ENCODE results near the gene OSGIN1.

The OSGIN1 gene

GRCh38 chr16:83960521-83961249 lies 7.6 kb downstream of the OSGIN1 start:
- H3K9me3 ChIP-seq (ENCODE audit: control insufficient read depth, insufficient read depth, low read length) = no peaks in the 10 kb centered on the region
- H3K4me3 ChIP-seq (ENCODE audit: low read length) = no peak overlapping the region
- no peaks in the 10 kb centered on the region for H3K27me3 ChIP-seq (ENCODE audit: control insufficient read depth, low read length)
- H3K9me2 ChIP-seq (replicated peaks; ENCODE audit: control insufficient read depth, low read length) = no peaks in the 10 kb centered on the region
- H3K4me2 ChIP-seq (ENCODE audit: low read length) = no peak overlapping the region
- H3K36me3 ChIP-seq (ENCODE audit: control insufficient read depth, low read length) = no peaks in the 10 kb centered on the region
- TF ChIP-seq EZH2phosphoT487 (IDR thresholded peaks at IDR 0.05; ENCODE audit: borderline replicate concordance, low read length) (no peak), CTCF (IDR thresholded peaks at IDR 0.05; ENCODE audit: low read depth, low read length, poor library complexity, severe bottlenecking) (no peak)
- H4K20me1 ChIP-seq (ENCODE audit: control insufficient read depth, insufficient read depth, low read depth, low read length) = no peaks in the 10 kb centered on the region
- H3K79me2 ChIP-seq (ENCODE audit: control insufficient read depth, low read length) = no peaks in the 10 kb centered on the region
- H3K27ac ChIP-seq (ENCODE audit: low read depth, low read length) = no peak overlapping the region
- no peaks in the 10 kb centered on the region for H3K4me1 ChIP-seq (ENCODE audit: control insufficient read depth, low read length)
- H3F3A ChIP-seq (ENCODE audit: control insufficient read depth, insufficient read depth) = no peaks in the 10 kb centered on the region

- no peaks in the 10 kb centered on the region for H3K4me1 ChIP-seq (ENCODE audit: control insufficient read depth, low read length)
- no peaks in the 10 kb centered on the region for H3K27me3 ChIP-seq (ENCODE audit: control insufficient read depth, low read length)
- no peaks in the 10 kb centered on the region for H3F3A ChIP-seq (ENCODE audit: control insufficient read depth, insufficient read depth)
- H3K4me3 ChIP-seq (ENCODE audit: low read length) = no peak overlapping the region
- H4K20me1 ChIP-seq (ENCODE audit: control insufficient read depth, insufficient read depth, low read depth, low read length) = no peaks in the 10 kb centered on the region
- no peaks in the 10 kb centered on the region for H3K79me2 ChIP-seq (ENCODE audit: control insufficient read depth, low read length)
- no peaks in the 10 kb centered on the region for H3K9me2 ChIP-seq (replicated peaks; ENCODE audit: control insufficient read depth, low read length)
- H3K9me3 ChIP-seq (ENCODE audit: control insufficient read depth, insufficient read depth, low read length) = no peaks in the 10 kb centered on the region
- TF ChIP-seq CTCF (IDR thresholded peaks at IDR 0.05; ENCODE audit: low read depth, low read length, poor library complexity, severe bottlenecking) (no peak), EZH2phosphoT487 (IDR thresholded peaks at IDR 0.05; ENCODE audit: borderline replicate concordance, low read length) (no peak)
- no peak overlapping the region for H3K4me2 ChIP-seq (ENCODE audit: low read length)
- no peak overlapping the region for H3K27ac ChIP-seq (ENCODE audit: low read depth, low read length)
- H3K36me3 ChIP-seq (ENCODE audit: control insufficient read depth, low read length) = no peaks in the 10 kb centered on the region
These were observed 8.6 kb downstream of the OSGIN1 start for GRCh38 chr16:83961591-83961990.

- Histone ChIP-seq H3K36me3 (ENCODE audit: control insufficient read depth, low read length) (no peaks in the 10 kb centered on the region), H3K79me2 (ENCODE audit: control insufficient read depth, low read length) (no peaks in the 10 kb centered on the region), H3K4me3 (ENCODE audit: low read length) (no peak overlapping the region), H3K9me2 (replicated peaks; ENCODE audit: control insufficient read depth, low read length) (no peaks in the 10 kb centered on the region), H3K4me1 (ENCODE audit: control insufficient read depth, low read length) (no peaks in the 10 kb centered on the region), H3K9me3 (ENCODE audit: control insufficient read depth, insufficient read depth, low read length) (no peaks in the 10 kb centered on the region), H4K20me1 (ENCODE audit: control insufficient read depth, insufficient read depth, low read depth, low read length) (no peaks in the 10 kb centered on the region), H3K27me3 (ENCODE audit: control insufficient read depth, low read length) (no peaks in the 10 kb centered on the region), H3K4me2 (ENCODE audit: low read length) (no peak overlapping the region), H3K27ac (ENCODE audit: low read depth, low read length) (no peak overlapping the region), H3F3A (ENCODE audit: control insufficient read depth, insufficient read depth) (no peaks in the 10 kb centered on the region)
- no peak for TF ChIP-seq EZH2phosphoT487 (IDR thresholded peaks at IDR 0.05; ENCODE audit: borderline replicate concordance, low read length)
- no peak for TF ChIP-seq CTCF (IDR thresholded peaks at IDR 0.05; ENCODE audit: low read depth, low read length, poor library complexity, severe bottlenecking)
These were observed 10.5 kb downstream of the OSGIN1 start for GRCh38 chr16:83963277-83964119.
